Measurements from ENCODE around the gene PIN4. TPM values are rescaled to one million over a fixed set of nuclear protein-coding genes. Genes with fewer than 3 reads are reported as not detected.

The PIN4 gene
- total RNA-seq, 1 experiment from 2014 or later, result 11.7 TPM

DNA sequence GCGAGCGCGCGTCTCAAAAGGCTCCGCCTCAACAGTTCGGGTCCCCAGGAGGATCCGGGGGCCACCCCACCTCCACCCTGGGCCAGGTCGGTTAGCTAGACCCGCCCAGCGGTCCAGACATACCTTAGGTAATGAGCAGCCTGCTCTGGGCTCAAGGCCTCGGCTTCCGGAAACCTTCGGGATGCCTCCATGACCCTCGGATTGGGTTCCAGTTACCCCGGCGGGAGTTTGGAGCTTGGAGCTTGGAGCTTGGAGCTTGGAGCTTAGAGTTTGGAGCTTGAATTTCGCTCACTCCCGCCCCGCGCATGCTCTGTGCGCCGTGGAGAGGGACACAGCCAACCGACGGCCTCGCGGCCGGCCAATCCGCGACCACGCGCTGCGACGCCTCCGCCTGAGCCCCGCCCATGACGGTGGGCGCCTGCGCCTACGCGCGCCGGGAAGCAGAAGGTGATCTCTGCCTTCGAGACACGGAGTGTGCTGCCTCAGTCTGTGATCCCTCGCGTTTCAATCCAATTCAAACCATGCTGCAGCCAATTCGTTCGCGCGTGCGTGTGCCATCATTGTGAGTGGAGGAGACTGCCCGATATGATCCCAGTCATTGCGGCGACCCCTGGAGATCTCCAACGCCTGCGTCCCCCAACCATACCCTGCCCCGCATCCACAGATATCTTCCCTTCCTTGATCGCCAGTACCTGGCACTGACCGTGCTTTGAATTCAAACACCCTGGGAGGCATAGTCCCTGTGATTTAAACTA, 57.3 kb downstream of the PIN4 start, which contains the start of gene ERCC6L:
Gene ERCC6L (minus strand): TSS at position 307 of the 755 bp plus-strand sequence. CDS start 116 bp downstream, at position 191.
- Histone ChIP-seq H3K4me1 (no peaks in the 10 kb centered on the region), H3K36me3 (ENCODE audit: control insufficient read depth, insufficient read depth, low read length) (no peaks in the 10 kb centered on the region), H3K9me3 (no peaks in the 10 kb centered on the region), H3K4me3 (ENCODE audit: low read depth, low read length) (peak within 1 kb of the TSS; percentile 62), H3K27me3 (replicated peaks; ENCODE audit: control insufficient read depth, insufficient read depth, low read length) (no peaks in the 10 kb centered on the region; the same call in 1 of the 2 replicates)
- Mint-ChIP-seq H3K9me3 (ENCODE audit: unreplicated experiment) (no peaks in the 10 kb centered on the region), H3K4me3 (ENCODE audit: unreplicated experiment) (peak within 1 kb of the TSS; percentile 89), H3K27me3 (ENCODE audit: insufficient read depth, unreplicated experiment) (no peaks in the 10 kb centered on the region), H3K27ac (ENCODE audit: unreplicated experiment) (peak within 1 kb of the TSS; percentile 50), H3K36me3 (ENCODE audit: insufficient read depth, unreplicated experiment) (peaks cover 12% of the 10 kb centered on the region), H3K4me1 (ENCODE audit: low read depth, unreplicated experiment) (no peaks in the 10 kb centered on the region)
- TF ChIP-seq, protein P1, sequence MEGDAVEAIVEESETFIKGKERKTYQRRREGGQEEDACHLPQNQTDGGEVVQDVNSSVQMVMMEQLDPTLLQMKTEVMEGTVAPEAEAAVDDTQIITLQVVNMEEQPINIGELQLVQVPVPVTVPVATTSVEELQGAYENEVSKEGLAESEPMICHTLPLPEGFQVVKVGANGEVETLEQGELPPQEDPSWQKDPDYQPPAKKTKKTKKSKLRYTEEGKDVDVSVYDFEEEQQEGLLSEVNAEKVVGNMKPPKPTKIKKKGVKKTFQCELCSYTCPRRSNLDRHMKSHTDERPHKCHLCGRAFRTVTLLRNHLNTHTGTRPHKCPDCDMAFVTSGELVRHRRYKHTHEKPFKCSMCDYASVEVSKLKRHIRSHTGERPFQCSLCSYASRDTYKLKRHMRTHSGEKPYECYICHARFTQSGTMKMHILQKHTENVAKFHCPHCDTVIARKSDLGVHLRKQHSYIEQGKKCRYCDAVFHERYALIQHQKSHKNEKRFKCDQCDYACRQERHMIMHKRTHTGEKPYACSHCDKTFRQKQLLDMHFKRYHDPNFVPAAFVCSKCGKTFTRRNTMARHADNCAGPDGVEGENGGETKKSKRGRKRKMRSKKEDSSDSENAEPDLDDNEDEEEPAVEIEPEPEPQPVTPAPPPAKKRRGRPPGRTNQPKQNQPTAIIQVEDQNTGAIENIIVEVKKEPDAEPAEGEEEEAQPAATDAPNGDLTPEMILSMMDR (IDR thresholded peaks at IDR 0.05; ENCODE audit: insufficient read depth in 1 of 2, low read depth in 1 of 2, low read length in 1 of 2, severe bottlenecking in 1 of 2, unreplicated experiment in 1 of 2), result no peak
- ChIA-PET CTCF (interaction anchor here (1.0 kb wide), 2 partner anchors 38 to 221 kb away, joined by 4 read pairs; partner anchors contain the start of gene RPS4X), POLR2A (interaction anchor here (0.5 to 1.3 kb wide), 10 partner anchors 9 to 873 kb away, joined by 3 to 14 read pairs (median 3); partner anchors contain the start of genes PIN4, RPS4X and RTL5)
- peak; percentile 90 for DNase-seq
- BruUV-seq (replicated peaks), result no TSS peak
- intact Hi-C loops (cut with micrococcal nuclease; ENCODE audit: unreplicated experiment), result loop anchor here (1.0 kb wide), 1 partner anchor 58 kb away; the partner anchor contains the start of gene PIN4

DNA sequence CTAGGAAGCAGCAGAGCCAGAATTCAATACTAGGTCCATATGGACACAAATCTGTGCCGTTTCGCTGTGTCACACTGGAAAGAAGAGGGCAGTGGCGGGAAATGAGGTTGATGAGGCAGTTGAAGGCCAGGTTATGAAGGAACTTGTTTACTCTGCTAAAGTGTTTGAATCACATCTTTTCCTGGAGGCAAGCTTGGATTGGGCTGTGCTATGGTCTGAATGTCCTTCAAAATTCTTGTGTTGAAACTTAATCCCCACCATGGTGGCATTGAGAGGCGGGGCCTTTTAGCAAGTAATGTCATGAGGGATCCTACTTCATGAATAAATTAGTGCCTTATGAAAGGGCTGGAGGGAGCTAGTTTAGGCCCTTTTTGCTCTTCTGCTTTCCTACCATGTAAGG, 59.4 kb downstream of the PIN4 start:
- H3K4me1 Mint-ChIP-seq (ENCODE audit: low read depth, unreplicated experiment), result no peaks in the 10 kb centered on the region
- no peaks in the 10 kb centered on the region for H3K27me3 Mint-ChIP-seq (ENCODE audit: insufficient read depth, unreplicated experiment)
- no peaks in the 10 kb centered on the region for H3K4me1 ChIP-seq
- intact Hi-C loops (cut with micrococcal nuclease; ENCODE audit: unreplicated experiment), result no loop called here
- H3K4me3 Mint-ChIP-seq (ENCODE audit: unreplicated experiment), result no peak overlapping the region
- no peaks in the 10 kb centered on the region for H3K36me3 ChIP-seq (ENCODE audit: control insufficient read depth, insufficient read depth, low read length)
- POLR2A ChIA-PET, result no interaction called here
- TF ChIP-seq, protein P1 (IDR thresholded peaks at IDR 0.05; ENCODE audit: insufficient read depth in 1 of 2, low read depth in 1 of 2, low read length in 1 of 2, severe bottlenecking in 1 of 2, unreplicated experiment in 1 of 2), result no peak
- no peaks in the 10 kb centered on the region; the same call in 1 of the 2 replicates for H3K27me3 ChIP-seq (replicated peaks; ENCODE audit: control insufficient read depth, insufficient read depth, low read length)
- CTCF ChIA-PET, result interaction anchor here (0.6 kb wide), 1 partner anchor 313 kb away, joined by 3 read pairs; no protein-coding TSS in a partner anchor
- no peaks in the 10 kb centered on the region for H3K9me3 ChIP-seq
- H3K36me3 Mint-ChIP-seq (ENCODE audit: insufficient read depth, unreplicated experiment), result peaks cover 8% of the 10 kb centered on the region
- no peak for DNase-seq
- H3K4me3 ChIP-seq (ENCODE audit: low read depth, low read length), result no peak overlapping the region
- H3K27ac Mint-ChIP-seq (ENCODE audit: unreplicated experiment), result no peak overlapping the region
- no TSS peak for BruUV-seq (replicated peaks)
- no peaks in the 10 kb centered on the region for H3K9me3 Mint-ChIP-seq (ENCODE audit: unreplicated experiment)

DNA sequence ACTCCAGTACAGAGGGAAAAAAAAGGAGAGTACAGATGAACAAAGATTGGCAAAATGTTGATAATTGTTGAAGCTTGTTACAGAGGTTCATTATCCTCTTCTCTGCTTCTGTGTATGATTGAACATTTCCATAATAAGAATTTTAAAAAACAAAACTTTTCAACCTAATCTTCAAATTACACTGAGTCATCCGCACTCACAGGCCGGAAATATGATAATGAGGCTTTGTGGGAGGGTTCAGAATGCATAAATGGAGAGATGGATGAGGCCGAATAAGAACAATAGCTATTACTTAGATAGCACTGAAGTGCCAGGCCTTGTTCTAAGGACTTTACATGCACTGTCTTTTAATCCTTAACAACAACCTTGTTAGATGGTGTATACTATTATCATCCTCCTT, 61.9 kb downstream of the PIN4 start:
- intact Hi-C loops (cut with micrococcal nuclease; ENCODE audit: unreplicated experiment), result no loop called here
- Histone ChIP-seq H3K9me3 (no peaks in the 10 kb centered on the region), H3K4me1 (no peaks in the 10 kb centered on the region), H3K4me3 (ENCODE audit: low read depth, low read length) (no peak overlapping the region), H3K27me3 (replicated peaks; ENCODE audit: control insufficient read depth, insufficient read depth, low read length) (no peaks in the 10 kb centered on the region; the same call in 1 of the 2 replicates), H3K36me3 (ENCODE audit: control insufficient read depth, insufficient read depth, low read length) (no peaks in the 10 kb centered on the region)
- TF ChIP-seq, protein P1 (IDR thresholded peaks at IDR 0.05; ENCODE audit: insufficient read depth in 1 of 2, low read depth in 1 of 2, low read length in 1 of 2, severe bottlenecking in 1 of 2, unreplicated experiment in 1 of 2), result no peak
- H3K27ac Mint-ChIP-seq (ENCODE audit: unreplicated experiment), result no peak overlapping the region
- BruUV-seq (replicated peaks), result no TSS peak
- no peaks in the 10 kb centered on the region for H3K9me3 Mint-ChIP-seq (ENCODE audit: unreplicated experiment)
- H3K4me1 Mint-ChIP-seq (ENCODE audit: low read depth, unreplicated experiment), result no peaks in the 10 kb centered on the region
- no peak overlapping the region for H3K4me3 Mint-ChIP-seq (ENCODE audit: unreplicated experiment)
- ChIA-PET CTCF (no interaction called here), POLR2A (no interaction called here)
- H3K27me3 Mint-ChIP-seq (ENCODE audit: insufficient read depth, unreplicated experiment), result no peaks in the 10 kb centered on the region
- peaks cover under 1% of the 10 kb centered on the region for H3K36me3 Mint-ChIP-seq (ENCODE audit: insufficient read depth, unreplicated experiment)
- DNase-seq, result no peak
